Globus pallidus (tissue), 1 donor: ENCODE data around the gene EEFSEC.

ENCODE experiments used
- DNase-seq: peaks from one replicate; pipeline ENCODE4 v3.0.0-alpha.2; 2015; ENCODE audit warnings: low spot score

Gene EEFSEC

DNA sequence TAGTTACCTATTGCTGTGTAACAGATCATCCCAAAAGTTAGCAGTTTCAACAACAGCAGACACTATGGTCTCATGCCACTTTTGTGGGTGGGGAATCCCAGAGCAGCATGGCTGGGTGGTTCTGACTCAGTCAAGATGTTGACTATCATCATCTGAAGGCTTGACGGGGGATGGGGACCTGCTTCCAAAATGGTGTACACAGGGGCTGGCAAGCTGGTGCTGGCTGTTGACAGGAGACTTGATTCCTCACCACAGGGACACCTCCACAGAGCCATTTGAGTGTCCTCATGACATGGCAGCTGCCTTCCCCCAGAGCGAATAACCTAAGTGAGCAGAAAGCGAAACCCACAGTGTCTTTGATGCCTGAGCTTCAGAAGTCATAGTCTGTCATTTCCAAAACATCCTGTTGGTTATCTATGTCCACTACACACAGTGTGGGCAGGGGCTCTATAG, 294.3 kb downstream of the EEFSEC start:
- no peak for DNase-seq

DNA sequence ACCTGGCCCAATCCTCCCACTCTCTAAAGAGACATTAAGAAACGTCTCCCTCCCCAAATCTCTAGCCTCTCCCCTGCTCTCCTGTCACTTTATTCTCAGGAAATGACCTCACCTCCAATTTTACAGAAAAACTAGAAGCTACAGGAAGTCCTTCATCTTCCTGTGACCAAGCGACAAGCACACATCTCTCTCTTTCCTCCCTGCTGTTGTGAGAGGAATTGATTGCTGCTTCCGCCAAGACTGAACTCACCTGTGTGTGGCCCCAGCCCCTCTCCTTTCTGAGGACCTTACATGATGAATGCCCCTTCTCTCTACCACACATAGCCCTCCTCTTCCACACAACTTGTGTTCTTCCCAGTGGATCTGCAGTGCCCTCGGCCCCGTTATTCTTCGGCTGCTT, 295.2 kb downstream of the EEFSEC start:
- no peak for DNase-seq

DNA sequence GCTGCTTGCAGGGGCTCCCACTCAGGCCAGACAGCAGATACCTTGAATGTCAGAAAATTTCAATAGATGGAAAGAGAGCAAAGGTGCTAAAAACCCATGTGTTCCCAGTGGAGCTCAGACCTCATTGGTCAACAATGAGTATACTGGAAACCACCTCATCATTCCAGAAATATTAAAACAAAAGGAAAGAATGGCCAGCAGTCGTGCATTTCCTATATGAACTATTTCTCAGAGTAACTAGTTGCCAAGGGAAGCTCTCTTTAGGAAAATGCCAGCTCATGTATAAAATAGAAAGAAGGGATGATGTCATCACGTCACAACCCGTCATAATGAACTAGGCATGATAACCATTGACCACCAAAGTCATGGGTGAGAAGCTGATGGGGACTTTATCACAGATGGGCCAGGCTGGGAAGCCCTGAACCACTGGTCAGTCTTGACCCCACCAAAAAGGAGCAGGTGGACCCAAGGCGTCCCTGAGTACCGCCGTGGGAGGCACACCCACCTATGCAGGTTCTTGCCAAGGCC, 295.9 kb downstream of the EEFSEC start:
- DNase-seq: no peak

DNA sequence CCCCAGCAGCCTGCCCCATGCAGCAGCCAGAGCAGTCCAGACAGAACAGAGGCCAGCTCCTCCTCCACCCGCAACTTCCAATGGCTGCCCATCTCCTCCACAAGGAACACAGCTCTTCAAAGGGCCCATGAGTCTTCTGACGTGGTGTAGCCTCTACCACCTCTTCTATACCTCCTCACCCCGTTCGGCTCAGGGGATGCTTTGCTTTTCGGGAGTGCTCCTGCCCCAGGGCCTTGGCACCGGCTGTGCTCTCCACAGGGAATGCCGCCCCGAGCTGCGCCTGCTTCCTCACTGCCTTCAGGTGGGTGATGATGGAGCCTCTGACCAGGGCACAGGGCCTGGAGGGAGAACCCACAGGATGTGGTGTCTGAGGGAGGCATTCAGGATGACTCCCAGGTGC, 298.8 kb downstream of the EEFSEC start:
- DNase-seq: no peak

DNA sequence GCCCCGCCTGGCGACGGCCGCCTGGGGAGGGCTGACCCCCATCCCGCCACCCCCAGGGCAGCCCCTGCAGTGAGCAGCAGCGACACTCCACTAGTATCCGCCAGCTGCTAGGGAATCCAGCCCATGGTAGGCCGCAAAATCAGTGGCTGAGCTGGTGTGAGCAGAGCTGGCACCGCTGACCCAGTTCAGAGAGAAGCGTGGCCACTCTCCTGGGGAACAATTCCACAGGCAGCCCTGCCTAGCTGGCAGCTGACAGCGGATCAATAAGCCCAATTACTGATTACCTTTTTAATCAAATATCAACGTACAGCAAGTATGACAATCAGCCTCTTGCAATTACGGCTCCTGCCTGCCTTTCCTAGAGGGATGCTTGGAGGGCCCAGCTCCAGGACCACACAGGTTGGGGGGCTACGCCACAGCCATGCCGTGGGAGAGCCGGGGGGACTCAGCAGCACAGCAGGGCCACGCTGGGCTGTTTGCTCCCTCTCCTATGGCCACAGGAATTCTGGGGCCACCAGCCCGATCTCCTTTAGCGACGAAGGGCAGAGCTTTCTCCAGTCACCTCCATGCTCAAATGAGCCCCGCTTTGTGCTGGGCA, 299.5 kb downstream of the EEFSEC start:
- DNase-seq: no peak

DNA sequence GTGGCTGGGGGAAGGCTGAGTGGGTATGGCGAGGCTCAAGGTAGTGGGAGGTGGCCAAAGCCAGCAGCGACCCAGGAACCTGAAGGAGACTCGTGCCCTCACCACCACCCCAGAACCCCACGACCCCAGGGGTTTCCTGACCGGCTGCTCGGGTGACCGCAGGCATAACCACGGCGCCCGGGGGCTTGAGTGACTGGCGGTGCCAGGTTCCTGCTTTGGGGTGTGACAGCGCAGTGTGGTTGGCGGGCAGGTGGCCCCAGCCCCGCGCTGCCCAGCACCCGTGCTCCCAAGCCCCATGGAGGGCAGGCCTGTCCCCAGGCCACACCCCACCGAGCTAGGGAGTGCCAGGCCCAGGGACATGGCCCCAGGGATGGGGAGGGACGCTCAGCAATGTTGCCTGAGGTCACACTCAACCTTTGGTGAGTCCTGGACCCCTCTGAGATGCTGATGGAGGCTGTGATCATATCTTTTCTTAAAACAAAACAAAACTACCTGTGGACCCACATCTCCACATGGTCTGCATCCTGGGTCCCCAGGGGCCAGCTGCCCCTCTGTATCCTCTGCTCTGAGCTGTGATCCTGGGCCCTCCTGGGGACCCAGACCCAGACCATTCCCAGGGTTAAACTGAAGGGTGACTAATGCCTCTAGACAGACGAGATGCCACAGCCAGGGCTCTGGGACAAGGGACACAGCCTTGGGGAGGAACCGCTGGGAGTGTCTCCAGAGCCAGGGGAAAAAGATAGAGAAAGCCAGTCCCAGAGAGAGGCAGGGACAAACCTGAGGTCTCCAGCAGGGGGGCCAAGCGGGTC, 300.4 kb downstream of the EEFSEC start:
- no peak for DNase-seq

DNA sequence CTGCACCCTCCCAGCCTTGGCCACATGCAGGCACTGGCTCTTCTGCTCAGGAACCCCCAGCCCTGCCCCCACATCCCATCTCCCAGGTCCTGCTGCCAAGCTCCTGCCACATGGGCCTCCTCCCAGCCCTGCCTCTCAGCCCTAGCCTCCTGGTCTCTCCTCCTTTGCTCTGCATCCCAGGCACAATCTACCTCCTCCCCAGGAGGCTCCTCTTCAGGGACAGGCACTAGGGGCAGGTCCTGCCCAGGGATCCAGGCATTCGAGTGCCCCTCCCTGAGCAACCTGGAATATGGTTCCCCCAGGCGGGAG, 301.0 kb downstream of the EEFSEC start:
- no peak for DNase-seq

DNA sequence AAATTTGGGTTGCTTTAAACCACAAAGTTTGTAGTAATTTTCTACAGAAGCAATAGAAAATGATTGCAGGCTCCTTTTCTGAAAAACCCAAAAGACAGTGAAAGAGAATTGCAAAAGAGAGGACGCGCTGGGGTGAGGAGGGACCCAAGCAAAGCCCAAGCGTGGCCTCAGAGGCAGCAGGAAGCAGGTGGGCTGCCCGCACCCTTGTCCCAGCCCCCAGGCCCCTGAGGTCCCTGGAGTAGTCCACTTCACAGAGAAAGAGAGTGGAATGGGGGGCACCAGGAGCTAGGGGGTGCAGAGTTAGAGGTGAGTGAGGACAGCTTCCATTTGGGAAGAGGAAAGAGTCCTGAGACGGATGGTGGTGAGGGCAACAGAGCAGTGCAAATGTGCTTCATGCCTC, 301.8 kb downstream of the EEFSEC start:
- no peak for DNase-seq

DNA sequence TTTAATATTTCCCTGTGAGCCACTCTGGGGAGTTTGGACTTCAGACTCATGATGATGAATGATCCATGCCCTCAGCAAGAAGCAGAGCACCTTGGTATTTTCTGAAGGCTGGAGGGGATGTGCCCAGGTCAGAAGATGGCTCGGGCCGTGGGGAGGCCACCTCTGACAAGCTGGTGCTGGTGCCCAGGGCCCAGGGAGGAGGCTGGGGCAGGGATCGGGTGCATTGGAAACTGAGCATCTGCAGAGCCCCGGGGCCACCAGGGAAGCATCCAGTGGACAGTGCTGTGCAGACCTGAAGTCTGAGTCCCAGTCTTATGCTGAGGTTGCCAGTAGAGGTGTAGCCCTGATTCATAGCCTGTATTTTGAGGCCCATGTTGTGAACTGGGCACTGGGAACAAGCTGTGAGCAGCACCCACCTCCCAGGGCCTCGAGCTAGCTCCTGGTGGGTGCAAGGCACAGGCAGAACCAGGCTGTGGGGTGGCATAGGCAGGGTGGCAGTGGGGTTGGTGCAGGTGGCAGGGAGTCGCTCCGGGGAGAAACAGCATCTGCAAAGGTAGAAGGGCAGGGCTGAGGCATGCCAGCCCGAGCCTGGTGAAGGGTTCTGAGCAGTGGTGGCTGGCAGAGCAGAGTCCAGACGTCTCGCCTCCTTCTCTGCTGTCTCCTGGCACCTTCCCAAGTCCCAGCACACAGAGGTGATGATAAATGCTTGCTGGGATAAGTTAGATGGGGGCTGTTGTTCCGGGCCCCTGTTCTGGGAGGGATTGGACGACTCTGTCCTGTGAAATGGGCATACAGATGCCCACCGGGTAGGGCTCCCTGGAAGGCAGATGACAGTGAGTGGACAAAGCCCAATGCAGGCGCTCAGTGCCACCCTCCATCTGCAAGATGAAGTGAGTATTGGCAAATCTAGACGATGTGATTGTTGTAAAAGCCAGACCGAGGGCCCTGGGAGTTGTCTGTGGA, 302.8 kb downstream of the EEFSEC start:
- no peak for DNase-seq

DNA sequence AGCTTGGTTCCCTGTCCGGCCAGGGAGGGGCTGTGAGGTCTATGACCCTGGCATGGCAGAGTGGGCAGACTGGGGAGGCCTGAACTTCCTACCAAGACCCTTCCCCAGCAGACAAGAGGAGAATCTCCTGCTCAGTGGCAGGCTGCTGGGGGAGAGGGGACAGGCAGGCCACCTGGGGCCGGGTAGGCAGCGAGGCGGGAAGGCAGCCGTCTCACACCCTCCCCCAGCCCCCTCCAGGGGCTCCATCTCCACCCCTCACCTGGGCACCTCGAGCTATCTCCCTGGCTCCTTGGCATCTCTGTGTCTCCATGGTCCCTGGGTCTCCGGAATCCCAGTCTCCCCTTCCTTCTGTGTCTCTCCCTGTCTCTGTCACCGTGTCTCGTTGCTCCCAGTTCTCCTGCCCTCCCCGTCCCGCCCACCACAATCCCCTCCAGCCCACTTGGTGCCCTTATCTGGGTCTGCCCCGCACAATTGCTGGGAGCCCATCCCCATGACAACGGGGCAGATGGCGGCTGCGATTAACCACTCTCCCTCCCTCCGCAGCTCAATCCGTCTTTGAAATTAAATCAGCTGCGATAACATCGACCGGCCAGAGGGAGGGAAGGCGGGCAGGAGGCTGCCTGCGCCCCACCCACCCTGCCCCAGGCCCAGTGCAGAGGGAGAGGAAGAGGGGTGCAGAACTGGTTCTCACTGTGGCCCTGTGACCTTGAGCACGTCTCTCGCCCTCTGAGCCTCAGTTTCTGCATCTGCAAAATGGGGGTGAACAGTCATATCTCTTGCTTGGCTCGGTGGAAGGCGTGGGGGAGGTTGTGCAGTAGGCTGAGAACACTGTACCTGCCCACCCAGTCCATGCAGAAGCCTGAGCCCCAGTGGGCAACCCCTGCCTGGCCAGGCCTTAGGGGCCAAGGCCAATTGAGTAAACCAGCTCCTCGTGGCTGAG, 303.8 kb downstream of the EEFSEC start:
- no peak for DNase-seq

DNA sequence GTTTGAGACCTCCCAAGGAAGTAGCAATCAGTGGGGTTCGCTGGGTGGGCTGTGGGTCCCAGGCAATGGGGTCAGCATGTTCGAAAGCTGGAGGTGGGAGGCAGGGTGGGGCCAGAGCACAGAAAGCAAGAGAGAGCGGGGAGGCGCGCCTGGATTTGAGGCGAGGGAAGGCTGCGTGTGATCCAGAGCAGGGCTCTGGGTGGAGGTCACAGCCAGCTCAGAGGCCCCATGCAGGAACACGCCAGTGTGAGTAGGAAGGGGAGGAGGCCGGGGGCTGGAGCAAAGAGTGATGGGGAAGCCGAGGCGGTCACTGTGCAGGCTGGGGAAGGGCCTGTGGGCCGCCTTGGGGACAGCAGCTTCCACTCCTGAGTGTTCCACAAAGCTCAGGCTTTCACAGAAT, 304.7 kb downstream of the EEFSEC start:
- no peak for DNase-seq
